ENCODE data around the gene SSNA1. TPM values are rescaled to one million over a fixed set of nuclear protein-coding genes. Genes with fewer than 3 reads are reported as not detected.

SSNA1 gene
- total RNA-seq, 2 experiments from 2014 or later: 53.3 to 58.4 TPM

Small RNAs within 50 kb of the gene (microRNA-seq; reads per million reads assigned to microRNA genes)
- not detected for gene MIR3621 (ENCODE audit: borderline microRNAs expressed, borderline replicate concordance)

Other genes with a start within 250 kb of the SSNA1 start
- 10 to 100 TPM; 53.4 to 54.0 TPM for gene FBXW5, start 243.9 kb upstream of the SSNA1 start, total RNA-seq
- gene C8G, start 243.4 kb upstream of the SSNA1 start, total RNA-seq: under 1 TPM in 1 of 2 experiments, not detected in 1; 0.83 TPM
- gene LCN12, start 236.4 kb upstream of the SSNA1 start, total RNA-seq: 1 to 10 TPM; 1.3 to 2.1 TPM
- gene PTGDS, start 211.2 kb upstream of the SSNA1 start, total RNA-seq: not detected
- not detected for gene LCNL1, start 205.7 kb upstream of the SSNA1 start, total RNA-seq
- 10 to 100 TPM; 60.5 to 61.8 TPM for gene PAXX, start 196.3 kb upstream of the SSNA1 start, total RNA-seq
- gene CLIC3, start 192.1 kb upstream of the SSNA1 start, total RNA-seq: not detected
- gene ABCA2, start 160.4 kb upstream of the SSNA1 start, total RNA-seq: 10 to 100 TPM; 11.8 to 16.2 TPM
- gene FUT7, start 156.6 kb upstream of the SSNA1 start, total RNA-seq: under 1 TPM in 1 of 2 experiments, not detected in 1; 0.09 TPM
- 10 to 100 TPM; 18.2 to 21.2 TPM for gene NPDC1, start 142.5 kb upstream of the SSNA1 start, total RNA-seq
- not detected for gene ENTPD2, start 134.6 kb upstream of the SSNA1 start, total RNA-seq
- gene SAPCD2, start 118.1 kb upstream of the SSNA1 start, total RNA-seq: 10 to 100 TPM; 13.5 to 13.7 TPM
- gene UAP1L1, start 111.2 kb upstream of the SSNA1 start, total RNA-seq: 10 to 100 TPM; 49.8 to 50.1 TPM
- 10 to 100 TPM; 31.1 to 33.2 TPM for gene MAN1B1, start 101.7 kb upstream of the SSNA1 start, total RNA-seq
- gene DPP7, start 73.9 kb upstream of the SSNA1 start, total RNA-seq: 100 to 1,000 TPM; 222 to 227 TPM
- not detected for gene GRIN1, start 49.5 kb upstream of the SSNA1 start, total RNA-seq
- gene LRRC26, start 18.6 kb upstream of the SSNA1 start, total RNA-seq: not detected
- gene TMEM210, start 16.6 kb upstream of the SSNA1 start, total RNA-seq: not detected
- 10 to 100 TPM; 38.6 to 39.6 TPM for gene ANAPC2, start 116 bp upstream of the SSNA1 start, total RNA-seq
- 1 to 10 TPM; 5.7 to 6.6 TPM for gene TPRN, start 12.1 kb downstream of the SSNA1 start, total RNA-seq
- gene TMEM203, start 17.0 kb downstream of the SSNA1 start, total RNA-seq: 10 to 100 TPM; 29.4 to 29.9 TPM
- 10 to 100 TPM; 29.5 to 30.7 TPM for gene NDOR1, start 17.0 kb downstream of the SSNA1 start, total RNA-seq
- gene RNF208, start 33.6 kb downstream of the SSNA1 start, total RNA-seq: 10 to 100 TPM in 1 of 2 experiments, 1 to 10 TPM in 1; 8.0 to 10.4 TPM
- gene CYSRT1, start 36.5 kb downstream of the SSNA1 start, total RNA-seq: under 1 TPM in 1 of 2 experiments, not detected in 1; 0.34 TPM
- gene RNF224, start 38.8 kb downstream of the SSNA1 start, total RNA-seq: not detected
- gene SLC34A3, start 42.2 kb downstream of the SSNA1 start, total RNA-seq: not detected
- gene TUBB4B, start 52.6 kb downstream of the SSNA1 start, total RNA-seq: 100 to 1,000 TPM; 228 to 230 TPM
- not detected for gene STPG3, start 62.6 kb downstream of the SSNA1 start, total RNA-seq
- 10 to 100 TPM; 50.9 to 54.3 TPM for gene NELFB, start 66.7 kb downstream of the SSNA1 start, total RNA-seq
- 1 to 10 TPM; 2.9 to 3.0 TPM for gene TOR4A, start 89.0 kb downstream of the SSNA1 start, total RNA-seq
- 1 to 10 TPM; 3.3 to 4.4 TPM for gene NRARP, start 113.6 kb downstream of the SSNA1 start, total RNA-seq
- gene EXD3, start 234.5 kb downstream of the SSNA1 start, total RNA-seq: 1 to 10 TPM; 8.1 to 9.0 TPM
- gene NOXA1, start 234.7 kb downstream of the SSNA1 start, total RNA-seq: under 1 TPM; 0.72 to 0.95 TPM

Data from activated CD8-positive, alpha-beta T cell treated with anti-CD3 and anti-CD28 coated beads for 36 hours (primary cell).